Breast epithelium (tissue), 3 donors: ENCODE data around the gene ANKRD52.

Experiments used
- CTCF ChIP-seq, 3 donors: fragments of 450-650 bp; IDR thresholded peaks; one replicate each; pipeline ENCODE4 v1.5.1; 2016 to 2017; ENCODE audit warnings: antibody characterized with exemption in 3 of 3, mild to moderate bottlenecking in 3 of 3, moderate library complexity in 3 of 3
- POLR2AphosphoS5 ChIP-seq, 3 donors: sonication (generic); formaldehyde crosslinking; IDR thresholded peaks; one replicate each; pipeline ENCODE4 v1.6.1; 2017; ENCODE audit warnings: antibody characterized with exemption in 3 of 3

GRCh38 chr12:56221232-56221756, 36.9 kb downstream of the ANKRD52 start:
- TF ChIP-seq POLR2AphosphoS5 (IDR thresholded peaks at IDR 0.05) (no peak), CTCF (IDR thresholded peaks at IDR 0.05) (no peak)
